IPS-NIHi7 (cell line): ENCODE results near the gene CCT6B.
"Not testable (repeated sequence)": the region's sequence is repeated elsewhere in the genome, so short reads cannot be mapped to it uniquely, and the experiment has no call there.

ENCODE experiments used
- DNase-seq: peaks from one replicate; pipeline ENCODE4 v3.0.0; 2012; ENCODE audit warnings: mixed read lengths; ENCODE audit errors: extremely low spot score

The CCT6B gene

GRCh38 chr17:34979650-34980352 lies 18.5 kb upstream of the CCT6B start:
- DNase-seq: no peak

GRCh38 chr17:34979153-34979552 lies 17.9 kb upstream of the CCT6B start:
- DNase-seq: no peak

GRCh38 chr17:34974794-34975785 lies 13.8 kb upstream of the CCT6B start:
- no peak for DNase-seq

GRCh38 chr17:34974179-34974578 lies 12.9 kb upstream of the CCT6B start:
- DNase-seq: no peak

GRCh38 chr17:34958438-34958837 lies 2.8 kb downstream of the CCT6B start:
- DNase-seq: no peak

GRCh38 chr17:34950780-34951179 lies 10.5 kb downstream of the CCT6B start:
- not testable (repeated sequence) for DNase-seq

- DNase-seq: no peak
Observed at GRCh38 chr17:34930283-34930682, 31.0 kb downstream of the CCT6B start.

GRCh38 chr17:34926661-34927060 lies 34.6 kb downstream of the CCT6B start:
- no peak for DNase-seq

GRCh38 chr17:34920676-34921075 lies 40.6 kb downstream of the CCT6B start:
- no peak for DNase-seq

GRCh38 chr17:34917381-34917780 lies 43.9 kb downstream of the CCT6B start:
- no peak for DNase-seq

- no peak for DNase-seq
Observed at GRCh38 chr17:34916120-34916519, 45.1 kb downstream of the CCT6B start.

- DNase-seq: peak; percentile 39
Observed at GRCh38 chr17:34913001-34913400, 48.3 kb downstream of the CCT6B start.

GRCh38 chr17:34909040-34909439 lies 52.2 kb downstream of the CCT6B start:
- DNase-seq: no peak

GRCh38 chr17:34902831-34903547 lies 58.3 kb downstream of the CCT6B start:
- DNase-seq: no peak

- no peak for DNase-seq
Observed at GRCh38 chr17:34899643-34900291, 61.5 kb downstream of the CCT6B start.

GRCh38 chr17:34895383-34895782 lies 65.9 kb downstream of the CCT6B start:
- DNase-seq: peak; percentile 49

GRCh38 chr17:34894964-34895363 lies 66.3 kb downstream of the CCT6B start:
- DNase-seq: no peak

GRCh38 chr17:34892461-34893249 lies 68.6 kb downstream of the CCT6B start:
- DNase-seq: peak; percentile 91

GRCh38 chr17:34886831-34887230 lies 74.4 kb downstream of the CCT6B start:
- DNase-seq: no peak

GRCh38 chr17:34885076-34885475 lies 76.2 kb downstream of the CCT6B start:
- DNase-seq: no peak

- DNase-seq: no peak
Observed at GRCh38 chr17:34884597-34884996, 76.7 kb downstream of the CCT6B start.
